T-helper 2 cell treated with Interferon-gamma antibody and Interleukin-4, amounts not matched to agents 100 ng/mL and 5 ng/mL, for 36 hours (primary cell): Measurements from ENCODE around the gene SEPSECS. TPM values are rescaled to one million over a fixed set of nuclear protein-coding genes. Genes with fewer than 3 reads are reported as not detected.

Source experiments
- intact Hi-C: fragments of 100-400 bp; cut with micrococcal nuclease; formaldehyde crosslinking; loops from one replicate; pipeline ENCODE4 v1.15.1; 2023
- total RNA-seq: library from RNA; stranded (reverse); gene quantifications from 2 replicates; pipeline ENCODE4 v1.2.3, GENCODE V29; 2022

SEPSECS gene
- 10.1 and 12.0 TPM in 2 replicates for total RNA-seq

GRCh38 chr4:25159837-25160713, at the start of gene SEPSECS:
TSS of gene SEPSECS (minus strand) at chr4:25160449. CDS start at chr4:25160369, 80 bp downstream.
- intact Hi-C loops = loop anchor here (1.0 to 5.0 kb wide), 9 partner anchors 15 to 1702 kb away; partner anchors contain the start of genes ANAPC4, DHX15, SEL1L3 and STIM2

GRCh38 chr4:25209702-25210101, 49.5 kb upstream of the SEPSECS start:
- intact Hi-C loops = no loop called here

GRCh38 chr4:25207997-25208396, 47.7 kb upstream of the SEPSECS start:
- intact Hi-C loops = no loop called here

- intact Hi-C loops = no loop called here
Measured at GRCh38 chr4:25198713-25199112, 38.5 kb upstream of the SEPSECS start.

- intact Hi-C loops = no loop called here
Measured at GRCh38 chr4:25190407-25190806, 30.2 kb upstream of the SEPSECS start.

- intact Hi-C loops = no loop called here
Measured at GRCh38 chr4:25184056-25184455, 23.8 kb upstream of the SEPSECS start.

- intact Hi-C loops = no loop called here
Measured at GRCh38 chr4:25182937-25183336, 22.7 kb upstream of the SEPSECS start.

GRCh38 chr4:25180524-25181131, 20.4 kb upstream of the SEPSECS start:
- intact Hi-C loops = loop anchor here (1.0 to 2.0 kb wide), 3 partner anchors 20 to 187 kb away; partner anchors contain the start of genes PI4K2B and SEPSECS

GRCh38 chr4:25178838-25179261, 18.6 kb upstream of the SEPSECS start:
- intact Hi-C loops = no loop called here

- intact Hi-C loops = no loop called here
Measured at GRCh38 chr4:25177147-25177546, 16.9 kb upstream of the SEPSECS start.

GRCh38 chr4:25174674-25175073, 14.4 kb upstream of the SEPSECS start:
- intact Hi-C loops = no loop called here

GRCh38 chr4:25172961-25173915, 13.0 kb upstream of the SEPSECS start:
- intact Hi-C loops = no loop called here

GRCh38 chr4:25171201-25171865, 11.1 kb upstream of the SEPSECS start:
- intact Hi-C loops = no loop called here

GRCh38 chr4:25169446-25169845, 9.2 kb upstream of the SEPSECS start:
- intact Hi-C loops = no loop called here

GRCh38 chr4:25165916-25166315, 5.7 kb upstream of the SEPSECS start:
- intact Hi-C loops = no loop called here

- intact Hi-C loops = loop anchor here (5.0 kb wide), 1 partner anchor 1699 kb away; the partner anchor contains the start of gene STIM2
Measured at GRCh38 chr4:25163196-25163595, 2.9 kb upstream of the SEPSECS start.

GRCh38 chr4:25162566-25162965, 2.3 kb upstream of the SEPSECS start:
- intact Hi-C loops = loop anchor here (5.0 kb wide), 1 partner anchor 1700 kb away; the partner anchor contains the start of gene STIM2

- intact Hi-C loops = loop anchor here (2.0 to 5.0 kb wide), 4 partner anchors 19 to 1701 kb away; partner anchors contain the start of genes SEL1L3 and STIM2
Measured at GRCh38 chr4:25161593-25161950, 1.3 kb upstream of the SEPSECS start.

- intact Hi-C loops = loop anchor here (1.0 to 5.0 kb wide), 8 partner anchors 20 to 1701 kb away; partner anchors contain the start of genes ANAPC4, DHX15, SEL1L3 and STIM2
Measured at GRCh38 chr4:25160714-25161592, 704 bp upstream of the SEPSECS start.
